GM08714 (cell line): Measurements from ENCODE around the gene BEST1.

Experiments used
- H3K4me3 ChIP-seq: fragments of 200-500 bp; sonication (Bioruptor generic); 2 replicates; pipeline ENCODE4 v1.5.1; 2014; ENCODE audit warnings: mild to moderate bottlenecking, low read length, inconsistent platforms
- ZNF274 ChIP-seq: IDR thresholded peaks from 2 replicates; pipeline ENCODE4 v1.6.1; 2012; ENCODE audit warnings: mild to moderate bottlenecking, low read depth, low read length

Gene BEST1

GRCh38 chr11:62012451-62012831 is 62.3 kb downstream of the BEST1 start:
- H3K4me3 ChIP-seq: no peak overlapping the region
- TF ChIP-seq ZNF274: no peak

GRCh38 chr11:62012832-62013461 is 62.8 kb downstream of the BEST1 start:
- H3K4me3 ChIP-seq: no peak overlapping the region
- no peak for TF ChIP-seq ZNF274
